Coronary artery (tissue), 2 donors: ENCODE data around the gene JAKMIP3.

ENCODE experiments used
- DNase-seq: peaks from one replicate; pipeline ENCODE4 v3.0.0-alpha.2; 2017; ENCODE audit warnings: low spot score
- H3K27ac ChIP-seq, 2 donors: fragments of 200-600 bp; sonication (generic); one replicate each; pipeline ENCODE4 v1.5.1; 2016 to 2019
- H3K4me3 ChIP-seq: fragments of 200-600 bp; sonication (generic); 2 replicates; pipeline ENCODE4 v1.5.1; 2016; ENCODE audit warnings: mild to moderate bottlenecking, moderate library complexity
- CTCF ChIP-seq: fragments of 200-600 bp; sonication (generic); IDR thresholded peaks from one replicate; pipeline ENCODE4 v1.5.1; 2019; ENCODE audit warnings: antibody characterized with exemption

The JAKMIP3 gene

GRCh38 chr10:132064082-132064755, 1.5 kb upstream of the JAKMIP3 start:
- H3K27ac ChIP-seq, result no peak overlapping the region
- no peak for TF ChIP-seq CTCF
- H3K4me3 ChIP-seq, result no peak overlapping the region
- DNase-seq, result peak; percentile 45

GRCh38 chr10:132064771-132065437, 842 bp upstream of the JAKMIP3 start:
- peak; percentile 62 for DNase-seq

GRCh38 chr10:132066186-132066585, 440 bp downstream of the JAKMIP3 start:
- DNase-seq, result peak; percentile 58
- TF ChIP-seq CTCF, result no peak
- H3K4me3 ChIP-seq, result peak overlapping the region; percentile 66
- H3K27ac ChIP-seq, result peak overlapping the region in 1 of 2 donors; percentile 24

More at GRCh38 chr10:132064771-132065437, 842 bp upstream of the JAKMIP3 start:
- peak overlapping the region; percentile 66 for H3K4me3 ChIP-seq
- TF ChIP-seq CTCF, result no peak
- H3K27ac ChIP-seq, result no peak overlapping the region

GRCh38 chr10:132066812-132067211, 1.1 kb downstream of the JAKMIP3 start:
- peak; percentile 28 for DNase-seq
- no peak overlapping the region for H3K27ac ChIP-seq

GRCh38 chr10:132068431-132069121, 2.8 kb downstream of the JAKMIP3 start:
- TF ChIP-seq CTCF, result no peak
- DNase-seq, result peak; percentile 50
- Histone ChIP-seq H3K4me3 (no peak overlapping the region), H3K27ac (no peak overlapping the region)

More at GRCh38 chr10:132066812-132067211, 1.1 kb downstream of the JAKMIP3 start:
- no peak for TF ChIP-seq CTCF
- H3K4me3 ChIP-seq, result no peak overlapping the region

GRCh38 chr10:132069122-132069848, 3.5 kb downstream of the JAKMIP3 start:
- DNase-seq, result peak; percentile 58
- TF ChIP-seq CTCF, result no peak
- H3K4me3 ChIP-seq, result no peak overlapping the region
- H3K27ac ChIP-seq, result no peak overlapping the region
